ENCODE measurements around the gene MINAR1. TPM values are rescaled to one million over a fixed set of nuclear protein-coding genes. Genes with fewer than 3 reads are reported as not detected.

MINAR1 gene
- total RNA-seq, 1 donor, result 1.7 TPM

DNA sequence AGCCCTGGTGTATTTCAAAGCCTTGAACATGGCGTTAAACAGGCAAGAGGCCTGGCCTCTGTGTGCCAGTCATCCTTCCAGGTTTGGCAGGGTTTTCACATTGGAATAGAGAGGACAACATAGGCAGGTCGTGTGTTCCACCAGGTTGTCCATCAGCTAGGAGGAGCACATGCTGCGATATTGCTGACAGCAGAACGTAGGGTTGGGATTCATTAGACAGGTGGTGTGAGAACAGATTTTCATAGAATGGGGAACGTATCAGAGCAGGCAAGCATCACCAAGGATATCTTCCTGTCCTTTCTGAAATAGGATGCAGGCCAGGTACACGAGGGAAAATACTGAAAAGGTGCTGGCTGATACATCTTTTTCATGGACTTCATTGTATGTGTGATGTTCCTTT lies 26.4 kb downstream of the MINAR1 start:
- TF ChIP-seq, protein P1, sequence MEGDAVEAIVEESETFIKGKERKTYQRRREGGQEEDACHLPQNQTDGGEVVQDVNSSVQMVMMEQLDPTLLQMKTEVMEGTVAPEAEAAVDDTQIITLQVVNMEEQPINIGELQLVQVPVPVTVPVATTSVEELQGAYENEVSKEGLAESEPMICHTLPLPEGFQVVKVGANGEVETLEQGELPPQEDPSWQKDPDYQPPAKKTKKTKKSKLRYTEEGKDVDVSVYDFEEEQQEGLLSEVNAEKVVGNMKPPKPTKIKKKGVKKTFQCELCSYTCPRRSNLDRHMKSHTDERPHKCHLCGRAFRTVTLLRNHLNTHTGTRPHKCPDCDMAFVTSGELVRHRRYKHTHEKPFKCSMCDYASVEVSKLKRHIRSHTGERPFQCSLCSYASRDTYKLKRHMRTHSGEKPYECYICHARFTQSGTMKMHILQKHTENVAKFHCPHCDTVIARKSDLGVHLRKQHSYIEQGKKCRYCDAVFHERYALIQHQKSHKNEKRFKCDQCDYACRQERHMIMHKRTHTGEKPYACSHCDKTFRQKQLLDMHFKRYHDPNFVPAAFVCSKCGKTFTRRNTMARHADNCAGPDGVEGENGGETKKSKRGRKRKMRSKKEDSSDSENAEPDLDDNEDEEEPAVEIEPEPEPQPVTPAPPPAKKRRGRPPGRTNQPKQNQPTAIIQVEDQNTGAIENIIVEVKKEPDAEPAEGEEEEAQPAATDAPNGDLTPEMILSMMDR (IDR thresholded peaks at IDR 0.05; ENCODE audit: insufficient read depth, low read length), result no peak
- no peak for DNase-seq (ENCODE audit: low read depth)
- H3K4me3 ChIP-seq (ENCODE audit: low read depth, low read length), result no peak overlapping the region

DNA sequence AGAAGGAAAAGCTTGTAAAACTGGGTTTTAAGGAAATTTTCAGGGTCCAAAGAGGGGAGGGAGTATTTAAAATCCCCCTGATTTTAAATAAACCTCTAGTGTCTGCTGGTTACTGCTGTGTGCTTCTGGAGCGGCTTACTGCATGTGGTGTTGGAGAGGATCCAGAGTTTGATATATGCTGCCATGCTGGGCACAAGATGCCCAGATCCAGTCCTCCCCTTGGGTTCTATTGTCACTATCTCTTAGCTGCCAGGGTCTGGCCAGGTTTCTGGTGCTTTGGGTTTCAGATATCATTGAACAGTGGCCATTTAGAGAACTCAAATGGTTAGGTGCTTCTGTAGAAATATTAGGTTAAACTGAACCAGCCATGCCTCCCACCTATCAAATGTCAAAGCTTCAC lies 27.5 kb downstream of the MINAR1 start:
- TF ChIP-seq, protein P1 (IDR thresholded peaks at IDR 0.05; ENCODE audit: insufficient read depth, low read length), result no peak
- DNase-seq (ENCODE audit: low read depth), result no peak
- no peak overlapping the region for H3K4me3 ChIP-seq (ENCODE audit: low read depth, low read length)

GRCh38 chr15:79463043-79463780 lies 31.1 kb downstream of the MINAR1 start:
- no peak overlapping the region for H3K4me3 ChIP-seq (ENCODE audit: low read depth, low read length)
- no peak for DNase-seq (ENCODE audit: low read depth)
- TF ChIP-seq, protein P1 (IDR thresholded peaks at IDR 0.05; ENCODE audit: insufficient read depth, low read length), result no peak

GRCh38 chr15:79463781-79464270 lies 31.7 kb downstream of the MINAR1 start:
- no peak for DNase-seq (ENCODE audit: low read depth)
- no peak overlapping the region for H3K4me3 ChIP-seq (ENCODE audit: low read depth, low read length)
- TF ChIP-seq, protein P1 (IDR thresholded peaks at IDR 0.05; ENCODE audit: insufficient read depth, low read length), result no peak

DNA sequence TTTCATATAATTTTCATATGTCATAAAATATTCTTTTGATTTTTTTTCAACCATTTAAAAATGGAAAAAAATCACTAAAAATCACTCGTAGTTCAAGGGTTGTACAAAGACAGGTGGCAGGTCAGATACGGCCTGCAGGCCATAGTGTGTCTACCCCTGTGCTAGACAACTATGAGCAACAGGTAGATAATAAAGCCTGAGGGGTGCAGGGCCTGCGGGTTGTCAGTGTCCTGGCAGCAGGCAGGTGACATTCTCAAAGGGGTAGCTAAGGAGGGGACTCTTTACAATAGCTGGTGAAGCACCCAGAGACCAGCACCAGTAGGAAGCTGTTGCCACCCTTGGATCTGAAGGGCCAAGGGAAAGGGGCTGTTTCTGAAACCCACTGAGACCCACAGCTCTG lies 34.4 kb downstream of the MINAR1 start:
- H3K4me3 ChIP-seq (ENCODE audit: low read depth, low read length), result no peak overlapping the region
- TF ChIP-seq, protein P1 (IDR thresholded peaks at IDR 0.05; ENCODE audit: insufficient read depth, low read length), result no peak
- DNase-seq (ENCODE audit: low read depth), result no peak

- TF ChIP-seq, protein P1 (IDR thresholded peaks at IDR 0.05; ENCODE audit: insufficient read depth, low read length), result no peak
- no peak overlapping the region for H3K4me3 ChIP-seq (ENCODE audit: low read depth, low read length)
- DNase-seq (ENCODE audit: low read depth), result no peak
These were observed 35.9 kb downstream of the MINAR1 start for GRCh38 chr15:79467865-79468586.

All from fibroblast of the aortic adventitia (primary cell).